Measurements from ENCODE around the gene SMYD3. TPM values are rescaled to one million over a fixed set of nuclear protein-coding genes. Genes with fewer than 3 reads are reported as not detected.
"Not testable (repeated sequence)": the region's sequence is repeated elsewhere in the genome, so short reads cannot be mapped to it uniquely, and the experiment has no call there.

The SMYD3 gene
- total RNA-seq, 1 donor from 2014 or later, result 29.3 TPM

GRCh38 chr1:245718123-245718522, 789.0 kb downstream of the SMYD3 start:
- Mint-ChIP-seq H3K4me3 (ENCODE audit: unreplicated experiment) (no peak overlapping the region), H3K9me3 (ENCODE audit: low read depth) (no peaks in the 10 kb centered on the region), H3K27ac (ENCODE audit: unreplicated experiment) (no peak overlapping the region), H3K36me3 (ENCODE audit: low read depth) (peaks cover 3% of the 10 kb centered on the region), H3K27me3 (ENCODE audit: low read depth) (no peaks in the 10 kb centered on the region), H3K4me1 (ENCODE audit: low read depth) (peaks cover 12% of the 10 kb centered on the region)
- DNase-seq (ENCODE audit: low spot score), result no peak
- no peak for TF ChIP-seq CTCF (IDR thresholded peaks at IDR 0.05)

GRCh38 chr1:245717611-245718010, 789.5 kb downstream of the SMYD3 start:
- Mint-ChIP-seq H3K36me3 (ENCODE audit: low read depth) (peaks cover 3% of the 10 kb centered on the region), H3K9me3 (ENCODE audit: low read depth) (no peaks in the 10 kb centered on the region), H3K4me1 (ENCODE audit: low read depth) (peaks cover 12% of the 10 kb centered on the region), H3K4me3 (ENCODE audit: unreplicated experiment) (no peak overlapping the region), H3K27me3 (ENCODE audit: low read depth) (no peaks in the 10 kb centered on the region), H3K27ac (ENCODE audit: unreplicated experiment) (no peak overlapping the region)
- DNase-seq (ENCODE audit: low spot score), result no peak
- TF ChIP-seq CTCF (IDR thresholded peaks at IDR 0.05), result no peak

- H3K27me3 Mint-ChIP-seq (ENCODE audit: low read depth), result no peaks in the 10 kb centered on the region
- no peak for TF ChIP-seq CTCF (IDR thresholded peaks at IDR 0.05)
- DNase-seq (ENCODE audit: low spot score), result no peak
- peaks cover 3% of the 10 kb centered on the region for H3K36me3 Mint-ChIP-seq (ENCODE audit: low read depth)
- H3K27ac Mint-ChIP-seq (ENCODE audit: unreplicated experiment), result no peak overlapping the region
- H3K4me1 Mint-ChIP-seq (ENCODE audit: low read depth), result peaks cover 12% of the 10 kb centered on the region
- H3K4me3 Mint-ChIP-seq (ENCODE audit: unreplicated experiment), result no peak overlapping the region
- H3K9me3 Mint-ChIP-seq (ENCODE audit: low read depth), result no peaks in the 10 kb centered on the region
Measured at GRCh38 chr1:245716561-245716960, 790.5 kb downstream of the SMYD3 start.

- H3K4me3 Mint-ChIP-seq (ENCODE audit: unreplicated experiment), result no peak overlapping the region
- no peak for DNase-seq (ENCODE audit: low spot score)
- TF ChIP-seq CTCF (IDR thresholded peaks at IDR 0.05), result no peak
- peaks cover 12% of the 10 kb centered on the region for H3K4me1 Mint-ChIP-seq (ENCODE audit: low read depth)
- H3K27me3 Mint-ChIP-seq (ENCODE audit: low read depth), result no peaks in the 10 kb centered on the region
- H3K27ac Mint-ChIP-seq (ENCODE audit: unreplicated experiment), result no peak overlapping the region
- peaks cover 3% of the 10 kb centered on the region for H3K36me3 Mint-ChIP-seq (ENCODE audit: low read depth)
- no peaks in the 10 kb centered on the region for H3K9me3 Mint-ChIP-seq (ENCODE audit: low read depth)
Measured at GRCh38 chr1:245715970-245716369, 791.1 kb downstream of the SMYD3 start.

GRCh38 chr1:245715291-245715701, 791.8 kb downstream of the SMYD3 start:
- Mint-ChIP-seq H3K27me3 (ENCODE audit: low read depth) (no peaks in the 10 kb centered on the region), H3K4me1 (ENCODE audit: low read depth) (peaks cover 12% of the 10 kb centered on the region), H3K4me3 (ENCODE audit: unreplicated experiment) (no peak overlapping the region), H3K27ac (ENCODE audit: unreplicated experiment) (no peak overlapping the region), H3K9me3 (ENCODE audit: low read depth) (no peaks in the 10 kb centered on the region), H3K36me3 (ENCODE audit: low read depth) (peaks cover 3% of the 10 kb centered on the region)
- peak; percentile 26 for DNase-seq (ENCODE audit: low spot score)
- TF ChIP-seq CTCF (IDR thresholded peaks at IDR 0.05), result no peak

- peaks cover 12% of the 10 kb centered on the region for H3K4me1 Mint-ChIP-seq (ENCODE audit: low read depth)
Measured at GRCh38 chr1:245714027-245714426, 793.1 kb downstream of the SMYD3 start.

More at GRCh38 chr1:245714027-245714426, 793.1 kb downstream of the SMYD3 start:
- H3K9me3 Mint-ChIP-seq (ENCODE audit: low read depth); H3K27ac Mint-ChIP-seq (ENCODE audit: unreplicated experiment); H3K36me3 Mint-ChIP-seq (ENCODE audit: low read depth); H3K27me3 Mint-ChIP-seq (ENCODE audit: low read depth); H3K4me3 Mint-ChIP-seq (ENCODE audit: unreplicated experiment); DNase-seq (ENCODE audit: low spot score): not testable (repeated sequence)
